GM19452 (cell line): ENCODE measurements around the gene TMEM123.
A peak's percentile ranks its signal among the peaks of the same experiment; 100 is the strongest.
"Not testable (repeated sequence)": the region's sequence is repeated elsewhere in the genome, so short reads cannot be mapped to it uniquely, and the experiment has no call there.

Experiments used
- ATAC-seq: cut with Tn5 transposase; IDR thresholded peaks from one replicate; pipeline ENCODE4 v1.9.1; 2021; ENCODE audit not compliant: unreplicated experiment

TMEM123 gene

DNA sequence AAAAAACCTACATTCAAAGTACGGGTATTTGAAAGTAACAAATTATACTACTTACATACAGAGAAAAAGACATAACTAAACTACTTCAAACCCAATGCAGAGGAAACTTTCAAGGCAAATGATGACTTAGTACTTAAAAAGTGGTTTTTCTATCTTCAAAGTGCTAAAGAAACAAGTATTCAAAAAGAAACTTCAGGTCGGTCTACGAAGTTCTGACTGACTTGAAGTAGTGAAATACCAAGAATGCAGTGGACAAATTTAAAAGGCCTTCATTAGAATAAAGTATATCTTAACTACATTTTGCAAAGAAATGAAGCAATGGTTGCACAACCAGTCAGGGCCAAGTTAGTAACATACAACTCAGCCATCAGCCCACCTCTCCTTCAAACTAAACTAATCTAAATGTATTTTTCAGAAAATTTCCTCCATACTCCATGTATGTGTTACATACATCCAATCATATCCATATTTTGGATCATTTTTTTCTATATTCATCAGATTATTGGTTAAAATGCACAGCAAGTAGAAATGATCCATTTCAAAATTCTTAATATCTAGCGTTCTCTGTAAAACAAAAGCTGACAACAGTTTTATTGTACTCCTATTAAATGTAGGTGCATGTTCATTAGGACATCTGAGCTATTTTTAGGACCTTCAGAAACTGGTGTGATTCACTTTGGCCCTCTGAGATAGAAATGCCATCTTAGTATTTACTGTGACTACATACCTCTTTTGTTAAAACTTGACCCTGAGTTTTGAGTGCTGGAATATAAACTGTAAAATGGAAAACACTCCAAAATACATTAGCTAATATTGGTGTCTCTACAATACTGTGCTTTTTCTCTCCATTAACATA is 55.6 kb downstream of the TMEM123 start:
- ATAC-seq, result no peak

DNA sequence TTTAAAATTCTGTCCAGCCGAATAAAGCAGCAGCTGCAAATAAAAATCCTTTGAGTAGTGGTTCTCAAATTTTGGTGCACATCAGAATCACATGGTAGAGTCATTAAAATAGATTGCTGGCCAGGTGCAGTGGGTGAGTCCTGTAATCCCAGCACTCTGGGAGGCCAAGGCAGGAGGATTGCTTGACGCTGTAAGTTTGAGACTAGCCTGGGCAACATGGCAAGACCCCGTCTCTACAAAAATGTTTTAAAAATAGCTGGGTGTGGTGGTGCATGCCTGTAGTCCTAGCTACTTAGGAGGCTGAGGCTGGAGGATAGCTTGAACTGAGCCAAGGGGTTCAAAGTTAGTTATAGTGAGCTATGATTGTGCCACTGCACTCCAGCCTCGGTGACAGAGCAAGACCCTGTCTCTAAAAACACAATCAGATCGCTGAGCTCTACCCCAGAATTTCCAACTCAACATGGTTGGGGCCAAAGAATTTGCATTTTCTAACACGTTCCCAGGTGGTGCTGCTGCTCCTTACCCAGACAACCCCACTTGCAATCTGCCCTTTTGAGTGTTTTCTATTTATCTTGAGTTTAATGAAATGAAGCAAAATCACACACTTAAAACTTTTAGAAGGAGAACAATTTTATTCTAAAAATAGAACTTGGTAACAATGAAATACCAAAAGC is 56.7 kb downstream of the TMEM123 start:
- no peak for ATAC-seq

DNA sequence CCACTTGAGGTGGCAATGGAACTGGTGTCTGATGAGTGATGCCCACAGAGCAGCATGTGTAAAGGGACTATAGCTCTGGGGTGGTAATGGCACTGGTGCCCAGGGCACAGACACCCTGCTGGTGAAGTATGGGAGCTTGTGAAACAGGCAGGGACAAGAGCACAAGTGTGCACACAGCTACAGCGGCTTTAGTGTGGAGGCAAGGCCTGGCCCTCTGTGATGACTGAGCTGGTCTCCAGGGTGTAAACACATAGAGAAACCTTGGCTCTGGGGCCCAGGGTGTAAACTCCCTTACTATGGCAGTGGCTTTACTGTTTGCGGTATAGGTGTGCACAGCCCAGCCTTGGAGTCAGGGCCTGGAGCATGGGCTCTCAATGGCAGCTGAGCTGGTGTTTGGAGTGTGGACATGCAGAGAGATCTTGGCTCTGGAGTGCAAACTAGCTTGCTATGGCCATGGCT is 59.3 kb downstream of the TMEM123 start:
- ATAC-seq, result no peak

DNA sequence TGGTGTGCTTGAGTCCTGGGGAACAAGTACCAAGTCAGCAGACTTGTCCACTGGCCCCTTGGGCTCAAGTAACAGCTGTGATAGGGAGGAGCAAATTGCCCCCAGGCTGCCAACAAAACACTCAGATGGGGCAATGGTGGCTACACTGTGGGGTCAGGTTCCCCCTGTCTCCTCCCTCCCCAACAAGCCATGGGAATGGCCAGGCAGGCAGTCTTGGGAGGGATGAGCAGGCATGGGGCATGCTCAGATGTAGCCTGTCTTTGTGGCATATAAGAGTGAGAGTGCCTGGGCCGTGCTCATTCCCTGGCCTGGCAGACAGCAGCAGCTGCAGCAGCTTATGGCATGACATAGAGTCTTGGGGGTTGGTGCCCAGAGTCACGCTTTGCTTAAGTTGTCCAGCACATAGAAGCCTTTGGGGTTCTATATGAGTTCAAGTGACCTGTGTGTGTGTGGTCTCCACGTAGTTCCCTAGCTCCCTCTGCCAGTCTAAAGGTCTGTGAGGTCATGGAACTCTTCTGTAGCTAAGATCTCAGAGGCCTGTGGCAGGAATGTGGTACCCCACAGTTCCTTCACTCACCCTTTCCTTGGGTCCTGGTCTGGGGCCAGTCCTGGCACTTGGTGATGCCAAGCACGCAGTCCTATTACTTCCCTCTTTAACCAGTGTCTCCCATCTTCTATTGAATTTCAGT is 60.9 kb downstream of the TMEM123 start:
- no peak for ATAC-seq

DNA sequence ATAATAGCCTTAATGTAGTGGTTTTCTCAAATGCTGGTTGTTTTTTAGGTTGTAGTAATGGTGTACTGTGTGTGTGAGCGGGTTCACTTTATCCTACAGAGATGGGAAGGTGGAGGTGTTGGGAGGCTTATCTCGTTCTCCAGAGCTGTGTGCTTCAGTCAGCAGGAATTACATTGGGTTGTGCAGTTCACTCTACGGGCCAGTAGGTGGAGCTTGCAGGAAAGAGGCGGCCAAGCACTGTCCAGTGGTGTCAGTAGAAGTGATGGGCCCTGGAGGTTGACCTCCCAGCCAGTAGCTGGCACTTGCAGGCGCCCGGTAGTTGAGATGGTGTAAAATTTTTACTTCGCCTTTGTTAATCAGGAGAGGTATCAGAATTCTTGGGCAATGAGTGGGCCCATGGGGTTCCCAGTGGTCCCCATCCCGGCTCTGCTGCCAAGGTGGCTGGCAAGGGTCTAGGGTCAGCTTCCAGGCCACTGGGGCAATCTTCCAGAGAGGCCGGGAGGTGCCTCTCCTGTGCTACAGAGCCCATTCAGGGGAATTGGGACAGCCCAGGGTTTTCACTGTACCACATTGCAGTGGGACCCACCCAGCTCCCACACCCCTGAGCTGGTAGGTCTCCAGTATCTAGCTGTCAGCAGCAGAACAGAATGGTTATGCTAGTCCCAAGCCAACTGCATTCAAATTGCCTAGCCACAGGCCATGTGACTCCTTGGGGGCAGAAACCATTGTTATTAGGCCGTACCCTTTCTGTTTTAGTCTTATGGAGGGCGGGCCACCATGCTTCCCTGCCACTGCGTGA is 61.7 kb downstream of the TMEM123 start:
- peak; percentile 78 for ATAC-seq

DNA sequence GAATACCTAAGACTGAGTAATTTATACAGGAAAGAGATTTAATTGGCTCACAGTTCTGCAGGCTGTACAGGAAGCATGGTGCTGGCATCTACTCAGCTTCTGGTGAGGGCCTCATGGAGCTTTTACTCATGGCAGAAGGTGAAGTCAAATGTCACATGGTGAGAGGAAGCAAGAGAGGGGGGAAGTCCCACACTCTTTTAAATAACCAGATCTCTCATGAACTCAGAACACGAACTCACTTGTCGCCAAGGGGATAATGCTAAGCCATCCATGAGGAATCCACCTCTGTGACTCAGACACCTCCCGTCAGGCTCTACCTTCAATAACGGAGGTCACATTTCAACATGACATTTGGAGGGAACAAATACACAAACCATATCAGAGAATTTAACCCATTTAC is 63.3 kb downstream of the TMEM123 start:
- ATAC-seq, result no peak

DNA sequence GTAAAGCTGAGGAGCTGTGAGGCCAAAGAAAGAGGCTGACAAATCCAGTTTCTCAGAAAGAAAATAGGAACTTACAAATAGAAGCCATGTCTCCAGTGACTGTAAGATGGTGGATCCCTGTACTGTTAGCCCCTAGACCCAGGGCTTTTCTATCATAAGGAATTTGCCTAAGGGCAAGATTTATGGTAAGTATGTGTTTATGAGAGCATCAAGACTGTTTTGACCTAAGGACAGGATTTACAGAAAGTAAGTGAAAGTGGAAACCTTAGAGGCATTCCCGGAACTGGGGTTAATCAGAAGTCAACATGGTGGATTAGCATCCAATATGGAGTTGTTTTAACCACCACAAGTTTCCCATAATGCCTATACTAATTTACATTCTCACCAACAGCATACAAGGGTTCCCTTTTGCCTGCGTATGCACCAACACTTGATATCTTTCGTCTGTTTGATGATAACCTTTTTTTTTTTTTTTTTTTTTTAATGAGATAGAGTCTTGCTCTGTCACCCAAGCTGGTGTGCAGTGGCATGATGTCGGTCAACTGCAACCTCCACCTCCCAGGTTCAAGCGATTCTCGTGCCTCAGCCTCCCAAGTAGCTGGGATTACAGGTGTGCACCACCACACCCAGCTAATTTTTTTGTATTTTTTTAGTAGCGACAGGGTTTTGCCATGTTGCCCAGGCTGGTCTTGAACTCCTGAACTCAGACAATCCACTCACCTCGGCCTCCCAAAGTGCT is 65.4 kb downstream of the TMEM123 start:
- ATAC-seq, result no peak

DNA sequence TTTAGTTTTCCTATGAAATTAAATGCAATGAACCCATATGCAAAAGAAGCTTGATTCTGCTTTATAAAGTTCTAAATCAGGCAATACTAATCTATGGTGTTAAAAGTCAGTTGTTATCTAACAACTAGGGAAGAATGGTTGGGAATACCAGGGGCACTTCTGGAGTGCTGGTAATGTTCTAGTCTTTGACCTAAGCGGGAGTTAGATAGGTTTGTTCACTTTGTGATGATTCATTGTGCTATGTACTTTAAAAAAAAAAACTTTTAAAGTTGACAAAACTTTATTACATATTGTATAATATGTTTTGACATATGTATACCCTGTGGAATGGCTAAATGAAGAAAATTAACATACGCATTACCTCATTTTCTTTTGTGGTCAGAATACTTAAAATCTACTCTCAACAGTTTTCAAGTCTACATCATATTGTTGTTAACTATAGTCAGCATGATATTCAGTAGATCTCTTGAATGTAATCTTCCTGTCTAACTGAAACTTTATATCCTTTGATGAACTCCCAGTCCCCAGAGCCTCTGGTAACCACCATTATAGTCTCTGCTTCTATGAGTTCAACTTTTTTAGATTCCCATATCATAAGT is 66.3 kb downstream of the TMEM123 start:
- ATAC-seq, result no peak

DNA sequence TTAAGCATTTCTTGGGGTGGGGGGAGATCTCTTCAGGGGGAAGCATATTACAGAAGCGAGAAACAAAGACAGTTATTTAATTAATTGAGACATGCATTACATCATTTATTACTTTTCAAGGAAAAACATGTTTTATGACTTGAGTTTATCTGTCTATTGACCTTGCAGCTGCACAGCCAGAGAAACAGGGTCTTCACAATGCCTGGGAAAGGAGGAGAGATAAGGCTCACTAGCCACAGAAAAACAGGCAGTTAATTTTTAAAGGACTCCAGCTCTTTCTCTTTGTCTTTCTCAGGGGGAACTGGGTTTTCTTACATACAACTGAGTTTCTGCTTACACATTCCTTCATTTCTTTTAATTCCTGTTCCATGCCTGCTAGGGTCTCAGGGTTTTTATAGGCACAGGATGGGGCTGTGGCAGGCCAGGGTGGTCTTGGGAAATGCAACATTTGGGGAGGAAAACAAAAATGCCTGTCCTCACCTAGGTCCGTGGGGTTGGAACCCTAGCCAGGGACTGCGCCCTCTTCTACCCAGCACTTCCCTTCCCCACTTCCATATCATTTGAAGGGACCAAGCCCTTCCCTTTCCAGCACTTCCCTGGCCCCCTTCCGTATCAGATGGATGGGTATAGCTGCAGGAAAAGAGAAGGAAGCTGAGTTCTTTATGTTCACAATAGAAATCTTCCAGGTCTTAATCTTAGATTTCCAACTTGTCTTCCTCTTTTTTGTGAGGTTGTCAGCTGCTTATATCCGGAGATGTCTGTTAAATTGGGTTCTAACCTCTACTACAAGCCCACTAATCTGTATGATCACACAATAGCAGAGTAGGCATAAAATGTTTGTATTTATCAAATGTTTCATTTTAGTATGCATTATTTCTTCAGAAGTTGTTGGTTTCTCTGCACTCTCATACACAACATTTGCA is 67.2 kb downstream of the TMEM123 start:
- ATAC-seq, result no peak

DNA sequence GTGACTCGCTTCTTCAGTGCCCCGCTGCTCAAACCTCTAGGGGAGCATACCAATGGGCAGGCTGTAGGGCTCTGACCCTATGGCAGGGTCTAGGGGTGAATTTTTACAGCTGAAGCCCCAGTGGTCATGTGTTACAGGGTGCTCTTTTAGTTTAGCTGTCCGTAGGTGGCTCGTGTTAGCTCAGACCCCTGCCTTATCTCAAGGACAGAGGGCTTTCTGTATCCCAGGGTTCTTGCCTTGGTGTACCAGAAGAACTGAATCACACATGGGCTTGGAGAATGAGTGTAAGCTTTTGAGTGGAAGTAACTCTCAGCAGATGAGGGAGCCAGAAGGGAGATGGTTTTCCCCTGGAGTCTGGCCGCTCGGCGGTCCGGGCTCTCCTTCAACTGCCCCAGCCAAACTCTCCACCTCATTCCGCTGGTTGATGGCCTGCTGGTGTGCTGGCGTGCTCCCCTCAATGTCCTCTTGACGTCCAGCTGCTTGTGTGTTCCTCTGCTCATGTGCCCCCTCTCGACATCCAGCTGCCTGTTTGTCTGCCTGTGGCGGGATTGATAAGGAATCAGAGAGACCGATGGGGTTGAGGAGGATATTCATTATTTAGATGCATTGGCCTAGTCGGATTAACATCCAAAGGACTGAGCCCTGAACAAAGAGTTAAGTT is 68.0 kb downstream of the TMEM123 start:
- ATAC-seq, result no peak

DNA sequence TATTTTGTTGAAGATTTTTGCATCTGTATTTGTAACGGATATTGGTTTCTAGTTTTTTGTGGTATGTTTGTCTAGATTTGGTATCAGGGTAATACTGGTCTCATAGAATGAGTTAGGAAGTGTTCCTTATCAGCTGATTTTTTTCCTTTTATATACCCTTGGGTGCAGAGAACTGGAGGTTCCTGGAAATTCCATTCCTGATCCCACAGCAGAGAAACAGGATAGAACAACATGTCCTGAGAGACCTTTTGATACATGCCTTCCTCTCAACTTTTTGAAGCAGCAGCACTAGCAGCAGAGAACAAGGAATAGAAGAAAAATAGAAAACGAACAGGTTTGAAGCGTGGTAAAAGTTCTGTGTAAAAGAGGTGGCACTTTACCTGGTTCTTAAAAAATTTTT is 68.7 kb downstream of the TMEM123 start:
- no peak for ATAC-seq

DNA sequence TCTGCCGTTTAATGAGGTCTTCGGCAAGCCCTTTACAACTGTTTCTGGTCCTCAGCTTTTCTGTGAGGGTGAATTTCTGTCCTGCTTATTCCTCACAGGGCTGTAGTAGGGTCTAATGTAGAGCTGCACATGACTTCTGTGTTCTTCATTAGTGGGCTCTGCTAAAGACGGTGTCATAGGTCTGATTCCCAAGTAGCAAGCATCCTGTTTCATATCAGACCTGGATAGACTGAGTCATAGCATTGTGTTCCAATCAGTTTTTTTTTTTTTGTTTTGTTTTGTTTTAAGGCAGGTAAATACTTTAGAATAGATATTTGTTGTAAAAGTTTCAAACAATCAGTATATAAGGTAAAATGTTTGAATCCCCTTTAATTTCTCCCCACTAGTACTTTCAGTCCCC is 70.2 kb downstream of the TMEM123 start:
- ATAC-seq, result no peak

DNA sequence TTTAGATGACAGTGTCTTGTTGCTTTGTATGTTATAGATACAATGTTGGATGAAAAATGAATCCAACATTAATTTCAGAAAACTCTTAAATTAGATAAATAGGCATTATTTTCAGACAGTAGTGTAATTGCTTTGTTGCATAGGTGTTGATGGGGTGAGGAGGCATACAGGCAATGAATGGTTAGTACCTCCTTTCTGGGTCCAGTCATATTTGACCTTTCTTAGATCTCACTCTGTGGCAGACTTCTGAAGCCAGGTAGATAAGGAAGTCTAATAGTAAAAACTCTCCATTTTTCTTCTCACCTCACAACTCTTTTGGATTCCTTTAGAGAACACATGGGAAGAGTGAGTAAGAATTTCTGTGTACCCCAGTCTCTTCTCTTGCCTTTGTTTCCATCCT is 73.7 kb downstream of the TMEM123 start:
- no peak for ATAC-seq

DNA sequence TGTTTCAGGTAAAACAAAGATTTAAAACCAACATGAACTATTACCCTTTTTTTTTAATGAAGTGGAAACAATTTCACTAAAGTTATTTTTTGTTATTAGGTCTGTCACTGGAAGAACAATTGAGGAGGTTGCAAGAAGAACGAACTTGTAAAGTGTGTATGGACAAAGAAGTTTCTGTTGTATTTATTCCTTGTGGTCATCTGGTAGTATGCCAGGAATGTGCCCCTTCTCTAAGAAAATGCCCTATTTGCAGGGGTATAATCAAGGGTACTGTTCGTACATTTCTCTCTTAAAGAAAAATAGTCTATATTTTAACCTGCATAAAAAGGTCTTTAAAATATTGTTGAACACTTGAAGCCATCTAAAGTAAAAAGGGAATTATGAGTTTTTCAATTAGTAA is 74.7 kb downstream of the TMEM123 start:
- ATAC-seq, result no peak

DNA sequence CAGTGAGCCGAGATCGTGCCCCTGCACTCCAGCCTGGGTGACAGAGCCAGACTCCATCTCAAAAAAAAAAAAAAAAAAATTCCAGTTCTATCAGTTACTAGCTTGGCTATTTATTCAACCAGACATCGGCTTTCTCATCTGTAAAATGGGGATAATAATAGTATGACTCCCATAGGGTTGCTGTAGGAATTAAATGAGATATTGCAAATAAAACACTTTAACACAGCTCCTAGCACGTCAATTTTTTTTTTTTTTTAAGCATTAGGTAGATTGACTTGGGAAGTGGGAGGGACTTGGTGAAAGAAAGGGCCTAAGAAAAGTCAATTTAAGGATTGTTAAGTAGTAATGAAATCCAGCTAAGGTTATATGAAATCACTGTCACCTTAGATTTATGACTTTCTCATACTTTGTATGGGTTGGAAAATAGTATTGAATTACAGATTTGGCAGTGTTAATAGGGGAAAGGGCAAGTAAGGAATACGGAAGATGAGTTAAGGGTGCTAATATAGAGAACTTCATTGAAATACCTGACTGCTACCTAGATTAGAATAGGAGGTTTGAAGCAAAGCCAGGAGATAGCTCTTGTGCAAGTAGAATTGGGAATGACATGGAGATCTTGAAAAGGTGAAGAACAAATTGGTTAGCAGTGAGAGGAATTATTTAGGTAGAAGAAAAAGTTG is 76.7 kb downstream of the TMEM123 start:
- no peak for ATAC-seq

DNA sequence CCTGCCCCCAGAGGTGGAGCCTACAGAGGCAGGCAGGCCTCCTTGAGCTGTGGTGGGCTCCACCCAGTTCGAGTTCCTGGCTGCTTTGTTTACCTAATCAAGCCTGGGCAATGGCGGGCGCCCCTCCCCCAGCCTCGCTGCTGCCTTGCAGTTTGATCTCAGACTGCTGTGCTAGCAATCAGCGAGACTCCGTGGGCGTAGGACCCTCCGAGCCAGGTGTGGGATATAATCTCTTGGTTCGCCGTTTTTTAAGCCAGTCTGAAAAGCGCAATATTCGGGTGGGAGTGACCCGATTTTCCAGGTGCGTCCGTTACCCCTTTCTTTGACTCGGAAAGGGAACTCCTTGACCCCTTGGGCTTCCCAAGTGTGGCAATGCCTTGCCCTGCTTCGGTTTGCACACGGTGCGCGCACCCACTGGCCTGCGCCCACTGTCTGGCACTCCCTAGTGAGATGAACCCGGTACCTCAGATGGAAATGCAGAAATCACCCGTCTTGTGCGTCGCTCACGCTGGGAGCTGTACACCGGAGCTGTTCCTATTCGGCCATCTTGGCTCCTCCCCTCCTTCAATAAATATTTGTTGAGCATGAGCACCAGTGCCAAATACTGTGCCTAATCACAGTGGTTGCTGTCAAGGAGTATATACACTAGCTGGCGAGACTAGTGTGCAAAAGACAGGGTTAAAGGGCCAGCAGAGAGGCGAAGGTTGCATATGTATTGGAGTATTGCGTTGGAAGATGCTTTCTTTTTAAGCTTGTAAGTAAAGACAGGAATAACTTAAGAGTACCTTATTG is 77.7 kb downstream of the TMEM123 start:
- ATAC-seq, result not testable (repeated sequence)

DNA sequence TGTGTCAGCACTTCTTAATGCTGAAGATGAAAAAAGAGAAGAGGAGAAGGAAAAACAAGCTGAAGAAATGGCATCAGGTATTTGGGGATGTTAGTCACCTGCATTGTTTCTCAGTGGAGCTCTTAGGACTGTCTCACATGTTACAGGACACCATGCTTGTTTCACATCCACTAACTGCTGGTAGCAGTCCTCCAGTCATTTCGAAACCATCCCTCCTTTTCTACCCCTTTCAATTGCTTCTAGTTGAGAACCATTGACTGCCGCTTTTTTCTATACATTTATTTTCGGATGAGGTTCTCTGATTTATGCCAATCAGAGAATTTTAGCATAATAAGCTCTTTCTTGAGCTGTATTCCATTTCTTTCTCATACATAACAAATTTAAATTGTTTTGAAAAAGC is 84.1 kb downstream of the TMEM123 start:
- peak; percentile 100 for ATAC-seq
